A549 (cell line): ENCODE data around the gene PDHX. TPM values are rescaled to one million over a fixed set of nuclear protein-coding genes. Genes with fewer than 3 reads are reported as not detected.
A peak's percentile ranks its signal among the peaks of the same experiment; 100 is the strongest.

Experiments
- ATAC-seq, 2 experiments: fragments of 200-7000 bp in 1 of 2; fragments of >200 bp in 1 of 2; cut with Nextera tagmentation in 1 of 2; cut with Tn5 transposase in 1 of 2; 3 replicates each; pipeline versions ENCODE4 v1.8.0 to v1.9.1; 2018 to 2020; ENCODE audit warnings: mild to moderate bottlenecking in 1 of 2, moderate library complexity in 1 of 2
- CTCF ChIA-PET: fragments of 300-600 bp; sonication (Branson Sonifier 250); formaldehyde crosslinking; extraction: SDS; loops from one replicate; lab custom pipeline; 2021; ENCODE audit warnings: antibody characterized with exemption, inconsistent platforms; lab: Yijun Ruan, JAX
- POLR2A ChIA-PET: fragments of 350-600 bp; formaldehyde crosslinking; extraction: SDS; loops from one replicate; lab custom pipeline; 2021; ENCODE audit warnings: antibody characterized with exemption, inconsistent platforms; lab: Yijun Ruan, JAX
- DNase-seq, 2 experiments: peaks; one replicate each; pipeline versions ENCODE4 v3.0.0 to v3.0.0-alpha.2; 2011 to 2016; ENCODE audit warnings: low read depth in 1 of 2, low spot score in 1 of 2
- FAIRE-seq: peaks from 2 replicates; lab custom pipeline; 2011; peaks lifted over from hg19 to GRCh38; lab: Jason Lieb, UNC
- H3K27ac ChIP-seq, 2 experiments: fragments of >200 bp; sonication (Bioruptor Twin); formaldehyde crosslinking; 3 replicates each; pipeline ENCODE4 v1.5.1; 2016 to 2017
- H3K4me1 ChIP-seq: fragments of >200 bp; sonication (Bioruptor Twin); formaldehyde crosslinking; 3 replicates; pipeline ENCODE4 v1.6.1; 2016
- H3K4me2 ChIP-seq: fragments of >200 bp; sonication (Bioruptor Twin); formaldehyde crosslinking; 3 replicates; pipeline ENCODE4 v1.6.1; 2016
- H3K4me3 ChIP-seq: fragments of >200 bp; sonication (Bioruptor Twin); formaldehyde crosslinking; 3 replicates; pipeline ENCODE4 v1.5.1; 2016
- H3K9me3 ChIP-seq: fragments of >200 bp; sonication (Bioruptor Twin); formaldehyde crosslinking; 3 replicates; pipeline ENCODE4 v1.6.1; 2016
- CTCF ChIP-seq: fragments of >200 bp; sonication (Bioruptor Twin); formaldehyde crosslinking; IDR thresholded peaks from 3 replicates; pipeline ENCODE4 v1.5.1; 2016
- EHMT2 ChIP-seq: fragments of 200-600 bp; sonication (generic); IDR thresholded peaks from 2 replicates; pipeline ENCODE4 v1.6.1; 2016; ENCODE audit warnings: antibody characterized with exemption, low read depth, mild to moderate bottlenecking, moderate library complexity
- FOSL2 ChIP-seq, 2 experiments: fragments of 450-650 bp in 1 of 2; fragments of >200 bp in 1 of 2; sonication (Bioruptor Twin) in 1 of 2; formaldehyde crosslinking; IDR thresholded peaks; 2 replicates each; pipeline versions ENCODE4 v1.5.0 to v1.6.1; 2016 to 2020; ENCODE audit warnings: mild to moderate bottlenecking in 1 of 2, moderate library complexity in 1 of 2
- HES2 ChIP-seq: fragments of >200 bp; sonication (Bioruptor Twin); formaldehyde crosslinking; IDR thresholded peaks from 2 replicates; pipeline ENCODE4 v1.6.1; 2016
- HEYL ChIP-seq: fragments of 250-450 bp; sonication (Bioruptor Pico); IDR thresholded peaks from 2 replicates; pipeline ENCODE4 v1.8.0; 2021; ENCODE audit warnings: mild to moderate bottlenecking, moderate library complexity
- HOXB5 ChIP-seq: fragments of 250-450 bp; sonication (Bioruptor Pico); IDR thresholded peaks from 2 replicates; pipeline ENCODE4 v1.5.0; 2020; ENCODE audit warnings: mild to moderate bottlenecking, moderate library complexity
- JUN ChIP-seq, 2 experiments: fragments of >200 bp; sonication (Bioruptor Twin); formaldehyde crosslinking; IDR thresholded peaks; 2 replicates in 1 of 2; 3 replicates in 1 of 2; pipeline ENCODE4 v1.6.1; 2016 to 2017
- MAX ChIP-seq: IDR thresholded peaks from 2 replicates; pipeline ENCODE4 v1.6.1; 2012
- MAZ ChIP-seq: fragments of 150-350 bp; IDR thresholded peaks from 2 replicates; pipeline ENCODE4 v1.6.1; 2014; ENCODE audit warnings: antibody characterized with exemption, low read depth, low read length, borderline replicate concordance
- NFE2L2 ChIP-seq: fragments of 150-350 bp; conservative IDR thresholded peaks from 2 replicates; pipeline ENCODE4 v1.6.1; 2014; ENCODE audit warnings: low read length
- NR3C1 ChIP-seq: fragments of >200 bp; sonication (Bioruptor Twin); formaldehyde crosslinking; IDR thresholded peaks from 3 replicates; pipeline ENCODE4 v1.6.1; 2017
- PBX3 ChIP-seq: IDR thresholded peaks from 2 replicates; pipeline ENCODE4 v1.6.1; 2012
- POLR2A ChIP-seq: IDR thresholded peaks from 2 replicates; pipeline ENCODE4 v1.6.1; 2012; ENCODE audit warnings: mild to moderate bottlenecking, low read length
- RAD21 ChIP-seq, 2 experiments: fragments of >200 bp in 1 of 2; sonication (Bioruptor Twin) in 1 of 2; formaldehyde crosslinking in 1 of 2; IDR thresholded peaks in 1 of 2; conservative IDR thresholded peaks in 1 of 2; 2 replicates in 1 of 2; 3 replicates in 1 of 2; pipeline ENCODE4 v1.6.1; 2012 to 2018; ENCODE audit warnings: inconsistent platforms in 1 of 2
- RARB ChIP-seq: fragments of 250-450 bp; sonication (Bioruptor Pico); IDR thresholded peaks from 2 replicates; pipeline ENCODE4 v1.8.0; 2021; ENCODE audit warnings: mild to moderate bottlenecking, moderate library complexity
- RNF2 ChIP-seq: fragments of 200-600 bp; sonication (generic); IDR thresholded peaks from 2 replicates; pipeline ENCODE4 v1.6.1; 2016; ENCODE audit warnings: low read depth, mild to moderate bottlenecking, antibody characterized with exemption, moderate library complexity, borderline replicate concordance
- SMC3 ChIP-seq: fragments of >200 bp; sonication (Bioruptor Twin); formaldehyde crosslinking; IDR thresholded peaks from 3 replicates; pipeline ENCODE4 v1.6.1; 2018; ENCODE audit warnings: inconsistent platforms
- TFCP2L1 ChIP-seq: fragments of 250-450 bp; sonication (Bioruptor Pico); IDR thresholded peaks from 2 replicates; pipeline ENCODE4 v1.5.0; 2021; ENCODE audit warnings: mild to moderate bottlenecking
- TP53 ChIP-seq: fragments of 250-450 bp; sonication (Bioruptor Pico); IDR thresholded peaks from 2 replicates; pipeline ENCODE4 v1.5.0; 2021; ENCODE audit warnings: mild to moderate bottlenecking, moderate library complexity
- ZC3H11A ChIP-seq: fragments of 450-650 bp; IDR thresholded peaks from 2 replicates; pipeline ENCODE4 v1.6.1; 2014; ENCODE audit warnings: antibody characterized with exemption, mild to moderate bottlenecking
- WGBS: methylation state at CpG from one replicate; pipeline ENCODE4 v1.1.6; 2017; ENCODE audit errors: missing lambda C conversion rate; 5-methylcytosine and 5-hydroxymethylcytosine counted together
- polyA plus RNA-seq, 4 experiments: library from polyadenylated mRNA; depleted of rRNA in 3 of 4; stranded (reverse); fragments of >200 nt; fragmentation: RNase III in 1 of 4; extraction: RNeasy Plus Mini Kit Qiagen cat#74134 plus additional on column Dnase treatment in 1 of 4; gene quantifications; 2 replicates in 3 of 4; 3 replicates in 1 of 4; pipeline ENCODE4 v1.2.3, GENCODE V29; 2011 to 2017
- TF ChIP-seq, protein P1 (sequence below): fragments of 250-450 bp; sonication (Bioruptor Pico); IDR thresholded peaks from 2 replicates; pipeline ENCODE4 v1.5.0; 2020; ENCODE audit warnings: low read depth, mild to moderate bottlenecking, moderate library complexity
- TF ChIP-seq, protein P2 (sequence below): fragments of >200 bp; sonication (Bioruptor Twin); formaldehyde crosslinking; IDR thresholded peaks from 3 replicates; pipeline ENCODE4 v1.6.1; 2016

The PDHX gene
- polyA plus RNA-seq, 2 of the 4 experiments (the other 2 are of a cell fraction): 46.5 to 87.4 TPM

GRCh38 chr11:34905666-34906065, 10.8 kb upstream of the PDHX start:
- TF ChIP-seq POLR2A (no peak), RNF2 (no peak), EHMT2 (no peak), HES2 (no peak), TP53 (CRISPR knock-in tag) (no peak), MAZ (no peak), NFE2L2 (no peak), SMC3 (no peak), JUN (IDR thresholded peaks at IDR 0.05) (no peak)
- TF ChIP-seq, protein P1, sequence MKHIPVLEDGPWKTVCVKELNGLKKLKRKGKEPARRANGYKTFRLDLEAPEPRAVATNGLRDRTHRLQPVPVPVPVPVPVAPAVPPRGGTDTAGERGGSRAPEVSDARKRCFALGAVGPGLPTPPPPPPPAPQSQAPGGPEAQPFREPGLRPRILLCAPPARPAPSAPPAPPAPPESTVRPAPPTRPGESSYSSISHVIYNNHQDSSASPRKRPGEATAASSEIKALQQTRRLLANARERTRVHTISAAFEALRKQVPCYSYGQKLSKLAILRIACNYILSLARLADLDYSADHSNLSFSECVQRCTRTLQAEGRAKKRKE (CRISPR knock-in tag): no peak
- CTCF ChIA-PET: no interaction called here
- 79% methylated on average over 7 of the region's 7 CpGs for WGBS
- DNase-seq (no peak), ATAC-seq (no peak), FAIRE-seq (no peak)
- POLR2A ChIA-PET: no interaction called here
- Histone ChIP-seq H3K4me3 (no peak overlapping the region), H3K9me3 (peaks cover 15% of the 10 kb centered on the region), H3K4me2 (no peak overlapping the region), H3K4me1 (no peaks in the 10 kb centered on the region), H3K27ac (no peak overlapping the region)

DNA sequence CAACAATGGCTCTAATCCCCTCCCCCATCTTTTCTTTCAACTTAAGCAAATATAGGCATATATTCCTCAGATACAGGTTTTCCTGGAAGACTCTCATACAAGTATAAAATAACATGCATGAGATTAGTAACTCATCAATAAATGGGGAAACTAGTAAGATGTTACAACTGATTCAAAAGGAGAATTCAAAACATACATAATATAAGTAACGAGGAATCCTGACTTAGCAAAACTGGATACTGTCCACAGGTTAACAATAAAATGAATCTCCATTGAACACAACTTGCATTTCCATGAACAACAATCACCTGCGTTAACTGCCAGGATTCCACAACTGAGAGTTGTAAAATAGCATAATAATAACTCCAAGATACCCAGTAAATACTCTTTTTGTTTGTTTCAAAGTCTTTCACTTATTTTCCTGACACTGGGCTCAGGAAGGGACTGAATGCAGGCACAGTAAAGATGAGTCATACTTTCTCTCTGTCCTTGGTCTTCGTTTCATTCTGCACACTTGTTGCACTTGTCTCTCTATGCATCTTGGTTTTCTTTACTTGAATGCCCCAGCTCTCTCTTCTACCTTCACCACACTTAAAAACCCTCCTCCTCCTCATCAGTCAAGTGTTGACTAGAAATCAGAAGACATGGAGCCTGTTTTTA, 8.4 kb upstream of the PDHX start:
- POLR2A ChIA-PET: no interaction called here
- Histone ChIP-seq H3K9me3 (no peaks in the 10 kb centered on the region), H3K4me3 (no peak overlapping the region)
- CTCF ChIA-PET: interaction anchor here (0.9 to 3.6 kb wide), 4 partner anchors 9 to 322 kb away, joined by 3 to 13 read pairs (median 4); no protein-coding TSS in a partner anchor
- TF ChIP-seq SMC3 (no peak), FOSL2 (IDR thresholded peaks at IDR 0.05) (no peak), FOSL2 (CRISPR knock-in tag; IDR thresholded peaks at IDR 0.05) (peak; percentile 59), PBX3 (no peak), HOXB5 (CRISPR knock-in tag) (no peak), RAD21 (conservative IDR thresholded peaks at IDR 0.05 in 1 of 2, IDR thresholded peaks at IDR 0.05 in 1 of 2) (no peak), ZC3H11A (no peak), NFE2L2 (no peak)
- TF ChIP-seq, protein P2, sequence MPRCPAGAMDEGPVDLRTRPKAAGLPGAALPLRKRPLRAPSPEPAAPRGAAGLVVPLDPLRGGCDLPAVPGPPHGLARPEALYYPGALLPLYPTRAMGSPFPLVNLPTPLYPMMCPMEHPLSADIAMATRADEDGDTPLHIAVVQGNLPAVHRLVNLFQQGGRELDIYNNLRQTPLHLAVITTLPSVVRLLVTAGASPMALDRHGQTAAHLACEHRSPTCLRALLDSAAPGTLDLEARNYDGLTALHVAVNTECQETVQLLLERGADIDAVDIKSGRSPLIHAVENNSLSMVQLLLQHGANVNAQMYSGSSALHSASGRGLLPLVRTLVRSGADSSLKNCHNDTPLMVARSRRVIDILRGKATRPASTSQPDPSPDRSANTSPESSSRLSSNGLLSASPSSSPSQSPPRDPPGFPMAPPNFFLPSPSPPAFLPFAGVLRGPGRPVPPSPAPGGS: no peak
- TF ChIP-seq, all 56 proteins: peak for 1
- DNase-seq (no peak), FAIRE-seq (no peak), ATAC-seq (no peak)
- Histone ChIP-seq H3K4me2 (no peak overlapping the region), H3K27ac (no peak overlapping the region), H3K4me1 (no peaks in the 10 kb centered on the region)
- 76% methylated on average over 3 of the region's 3 CpGs for WGBS

GRCh38 chr11:34909415-34909814, 7.0 kb upstream of the PDHX start:
- DNase-seq (no peak), FAIRE-seq (no peak), ATAC-seq (no peak)
- ChIA-PET CTCF (interaction anchor here (1.0 to 3.6 kb wide), 5 partner anchors 10 to 323 kb away, joined by 3 to 13 read pairs (median 5); no protein-coding TSS in a partner anchor), POLR2A (no interaction called here)
- no peak overlapping the region for H3K4me3 ChIP-seq
- no peaks in the 10 kb centered on the region for H3K4me1 ChIP-seq
- no peak overlapping the region for H3K27ac ChIP-seq
- no peaks in the 10 kb centered on the region for H3K9me3 ChIP-seq
- WGBS: 65% methylated on average over 6 of the region's 6 CpGs
- no peak overlapping the region for H3K4me2 ChIP-seq
- TF ChIP-seq HES2: no peak
- no peak for TF ChIP-seq RARB (CRISPR knock-in tag)
- no peak for TF ChIP-seq RAD21 (conservative IDR thresholded peaks at IDR 0.05 in 1 of 2, IDR thresholded peaks at IDR 0.05 in 1 of 2)
- TF ChIP-seq TFCP2L1 (CRISPR knock-in tag): no peak
- TF ChIP-seq CTCF: no peak
- TF ChIP-seq, protein P1 (CRISPR knock-in tag): no peak
- TF ChIP-seq TP53 (CRISPR knock-in tag): no peak
- TF ChIP-seq HEYL (CRISPR knock-in tag): no peak
- TF ChIP-seq PBX3: no peak
- TF ChIP-seq MAX: no peak
- TF ChIP-seq NR3C1: no peak
